Activated gamma-delta T cell (primary cell): Measurements from ENCODE around the gene TASL.
"Not testable (repeated sequence)": the region's sequence is repeated elsewhere in the genome, so short reads cannot be mapped to it uniquely, and the experiment has no call there.

Experiments
- DNase-seq: peaks from one replicate; lab custom pipeline; 2025; lab: John Stamatoyannopoulos, UW

Gene TASL

GRCh38 chrX:30576881-30577280 is 685 bp downstream of the TASL start:
- no peak for DNase-seq

- DNase-seq = no peak
Measured at GRCh38 chrX:30573125-30573524, 4.4 kb downstream of the TASL start.

- no peak for DNase-seq
Measured at GRCh38 chrX:30572678-30573077, 4.9 kb downstream of the TASL start.

- no peak for DNase-seq
Measured at GRCh38 chrX:30572004-30572403, 5.6 kb downstream of the TASL start.

GRCh38 chrX:30570505-30570904 is 7.1 kb downstream of the TASL start:
- DNase-seq = no peak

GRCh38 chrX:30568136-30568535 is 9.4 kb downstream of the TASL start:
- no peak for DNase-seq

GRCh38 chrX:30563070-30563469 is 14.5 kb downstream of the TASL start:
- DNase-seq = not testable (repeated sequence)

GRCh38 chrX:30561191-30561590 is 16.4 kb downstream of the TASL start:
- DNase-seq = no peak

GRCh38 chrX:30538271-30538670 is 39.3 kb downstream of the TASL start:
- DNase-seq = no peak

GRCh38 chrX:30533835-30534234 is 43.7 kb downstream of the TASL start:
- no peak for DNase-seq

GRCh38 chrX:30533266-30533665 is 44.3 kb downstream of the TASL start:
- no peak for DNase-seq

- no peak for DNase-seq
Measured at GRCh38 chrX:30530606-30531005, 47.0 kb downstream of the TASL start.

GRCh38 chrX:30525732-30526131 is 51.8 kb downstream of the TASL start:
- DNase-seq = no peak

- no peak for DNase-seq
Measured at GRCh38 chrX:30521440-30522182, 56.0 kb downstream of the TASL start.

GRCh38 chrX:30513284-30513683 is 64.3 kb downstream of the TASL start:
- no peak for DNase-seq
